DND-41 (cell line): Measurements from ENCODE around the gene KLRF1.

ENCODE experiments used
- ATAC-seq: fragments of 200-7000 bp; cut with Tn5 transposase; 3 replicates; pipeline ENCODE4 v1.9.1; 2021; ENCODE audit warnings: low read depth; ENCODE audit not compliant: insufficient read depth
- DNase-seq: peaks from one replicate; pipeline ENCODE4 v3.0.0-alpha.2; 2020
- H2AFZ ChIP-seq: 2 replicates; pipeline ENCODE4 v1.6.0; 2012; ENCODE audit warnings: low read depth, low read length
- H3K27ac ChIP-seq: 2 replicates; pipeline ENCODE4 v1.5.1; 2012; ENCODE audit warnings: low read length, inconsistent platforms
- H3K27me3 ChIP-seq: fragments of 200-600 bp; sonication (generic); 2 replicates; pipeline ENCODE4 v1.6.0; 2012; ENCODE audit warnings: low read length, mild to moderate bottlenecking, inconsistent platforms; ENCODE audit not compliant: insufficient read depth, poor library complexity
- H3K36me3 ChIP-seq: 2 replicates; pipeline ENCODE4 v1.5.1; 2012; ENCODE audit warnings: low read length, inconsistent platforms; ENCODE audit not compliant: insufficient read depth
- H3K4me1 ChIP-seq: 2 replicates; pipeline ENCODE4 v1.5.1; 2012; ENCODE audit warnings: mild to moderate bottlenecking, low read length; ENCODE audit not compliant: insufficient read depth
- H3K4me2 ChIP-seq: 2 replicates; pipeline ENCODE4 v1.6.0; 2012; ENCODE audit warnings: mild to moderate bottlenecking, moderate library complexity, low read length, inconsistent platforms; ENCODE audit not compliant: insufficient read depth
- H3K4me3 ChIP-seq, 2 experiments: fragments of 200-600 bp in 1 of 2; shearing (Covaris generic) in 1 of 2; 2 replicates each; pipeline ENCODE4 v1.5.1; 2012 to 2016; ENCODE audit warnings: inconsistent platforms in 2 of 2, low read length in 2 of 2, mild to moderate bottlenecking in 2 of 2, low read depth in 1 of 2, moderate library complexity in 1 of 2
- H3K79me2 ChIP-seq: 2 replicates; pipeline ENCODE4 v1.6.0; 2012; ENCODE audit warnings: low read length, inconsistent platforms; ENCODE audit not compliant: insufficient read depth
- H3K9ac ChIP-seq: 2 replicates; pipeline ENCODE4 v1.6.0; 2012; ENCODE audit warnings: low read depth, mild to moderate bottlenecking, inconsistent platforms, low read length, moderate library complexity
- H3K9me3 ChIP-seq: 2 replicates; pipeline ENCODE4 v1.5.1; 2012; ENCODE audit warnings: low read length, moderate library complexity, mild to moderate bottlenecking, inconsistent platforms; ENCODE audit not compliant: insufficient read depth, severe bottlenecking
- H4K20me1 ChIP-seq: 2 replicates; pipeline ENCODE4 v1.6.0; 2012; ENCODE audit warnings: low read length; ENCODE audit not compliant: insufficient read depth
- CTCF ChIP-seq: IDR thresholded peaks from 2 replicates; pipeline ENCODE4 v1.5.1; 2012; ENCODE audit warnings: borderline replicate concordance, low read length, moderate library complexity, mild to moderate bottlenecking; ENCODE audit not compliant: poor library complexity, severe bottlenecking; ENCODE audit errors: extremely low read depth
- EZH2 ChIP-seq: IDR thresholded peaks from 3 replicates; pipeline ENCODE4 v1.6.1; 2012; ENCODE audit warnings: borderline replicate concordance, low read depth, mild to moderate bottlenecking, moderate library complexity, low read length, inconsistent platforms; ENCODE audit not compliant: severe bottlenecking

KLRF1 gene

DNA sequence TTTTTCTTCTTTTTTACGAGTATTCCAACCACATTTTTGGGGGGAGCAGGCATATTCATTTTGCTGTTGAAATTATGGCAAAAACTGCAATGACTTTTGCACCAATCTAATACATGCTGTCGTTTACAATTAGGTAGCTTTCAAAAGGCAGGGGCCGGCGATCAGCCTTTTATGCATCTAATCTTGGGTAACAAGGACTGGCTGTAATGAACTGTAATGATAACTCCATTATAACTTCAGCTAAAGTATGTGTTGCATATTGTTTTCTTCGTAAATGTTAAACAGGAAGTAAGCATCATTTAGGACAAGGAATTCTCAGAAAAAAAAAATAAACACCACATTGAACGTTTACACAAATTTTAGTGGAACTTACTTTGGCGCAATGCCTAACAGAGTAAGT is 30.3 kb upstream of the KLRF1 start:
- Histone ChIP-seq H3K27me3 (no peaks in the 10 kb centered on the region), H3K9me3 (no peaks in the 10 kb centered on the region), H3K4me3 (no peak overlapping the region), H3K36me3 (no peaks in the 10 kb centered on the region), H3K4me1 (peaks cover 26% of the 10 kb centered on the region), H3K9ac (no peak overlapping the region), H3K79me2 (no peaks in the 10 kb centered on the region), H4K20me1 (no peaks in the 10 kb centered on the region), H3K4me2 (no peak overlapping the region), H2AFZ (peak overlapping the region; percentile 23; the same call in 1 of the 2 replicates), H3K27ac (peak overlapping the region; percentile 33)
- no peak for TF ChIP-seq EZH2
- TF ChIP-seq CTCF, result no peak
- no peak for ATAC-seq
- DNase-seq, result no peak

- no peak overlapping the region; the same call in 1 of the 2 replicates for H2AFZ ChIP-seq
- no peak overlapping the region for H3K4me2 ChIP-seq
- peaks cover 26% of the 10 kb centered on the region for H3K4me1 ChIP-seq
- no peaks in the 10 kb centered on the region for H3K27me3 ChIP-seq
- no peaks in the 10 kb centered on the region for H3K9me3 ChIP-seq
- no peak overlapping the region; the same call in 1 of the 2 replicates for H3K9ac ChIP-seq
- peak; percentile 98 for TF ChIP-seq CTCF
- TF ChIP-seq EZH2, result no peak
- H4K20me1 ChIP-seq, result no peaks in the 10 kb centered on the region
- no peak overlapping the region; the same call in 1 of the 2 replicates for H3K27ac ChIP-seq
- DNase-seq (peak; percentile 84), ATAC-seq (peak; percentile 100)
- H3K36me3 ChIP-seq, result no peaks in the 10 kb centered on the region
- no peak overlapping the region for H3K4me3 ChIP-seq
- no peaks in the 10 kb centered on the region for H3K79me2 ChIP-seq
Measured at GRCh38 chr12:9797722-9798619, 29.3 kb upstream of the KLRF1 start.

DNA sequence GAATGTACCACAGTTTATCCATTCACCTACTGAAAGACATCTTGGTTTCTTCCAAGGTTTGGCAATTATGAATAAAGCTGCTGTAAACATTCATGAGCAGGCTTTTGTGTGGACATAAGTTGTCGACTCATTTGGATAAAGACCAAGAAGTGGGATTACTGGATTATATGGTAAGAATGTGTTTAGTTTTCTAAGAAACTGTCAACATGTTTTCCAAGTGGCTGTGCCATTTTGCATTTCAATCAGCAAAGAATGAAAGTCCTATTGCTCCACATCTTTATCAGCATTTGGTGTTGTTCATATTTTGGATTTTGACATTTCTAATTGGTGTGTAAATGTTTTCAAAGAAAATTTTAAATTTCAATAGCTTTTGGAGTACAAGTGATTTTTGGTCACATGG is 27.3 kb upstream of the KLRF1 start:
- peaks cover 16% of the 10 kb centered on the region for H3K4me1 ChIP-seq
- no peak for DNase-seq
- no peak for ATAC-seq
- H3K4me2 ChIP-seq, result no peak overlapping the region
- H2AFZ ChIP-seq, result no peak overlapping the region
- TF ChIP-seq CTCF (no peak), EZH2 (no peak)
- H3K9ac ChIP-seq, result no peak overlapping the region
- H3K9me3 ChIP-seq, result no peaks in the 10 kb centered on the region
- no peaks in the 10 kb centered on the region for H3K79me2 ChIP-seq
- H3K27me3 ChIP-seq, result peaks cover 5% of the 10 kb centered on the region
- H4K20me1 ChIP-seq, result no peaks in the 10 kb centered on the region
- H3K27ac ChIP-seq, result no peak overlapping the region
- H3K36me3 ChIP-seq, result no peaks in the 10 kb centered on the region
- H3K4me3 ChIP-seq, result no peak overlapping the region
